Kidney (tissue), 14 donors: ENCODE data around the gene ARHGAP30. TPM values are rescaled to one million over a fixed set of nuclear protein-coding genes. Genes with fewer than 3 reads are reported as not detected.

Experiments used
- DNase-seq, 5 donors: peaks; one replicate each; pipeline ENCODE4 v3.0.0-alpha.2; 2013 to 2020
- FAIRE-seq: peaks from 2 replicates; lab custom pipeline; 2012; peaks lifted over from hg19 to GRCh38; lab: Jason Lieb, UNC
- H3K27ac ChIP-seq, 2 donors: one replicate each; pipeline ENCODE4 v1.7.0; 2013; ENCODE audit warnings: low read depth in 2 of 2, low read length in 2 of 2, inconsistent platforms in 1 of 2
- H3K27me3 ChIP-seq: one replicate; pipeline ENCODE4 v1.7.1; 2013; ENCODE audit warnings: low read length, inconsistent platforms; ENCODE audit not compliant: control insufficient read depth, insufficient read depth
- H3K36me3 ChIP-seq, 3 donors: one replicate each; pipeline versions ENCODE4 v1.7.0 to v1.7.1; 2013; ENCODE audit warnings: low read length in 3 of 3, control low read depth in 1 of 3, inconsistent platforms in 1 of 3; ENCODE audit not compliant: insufficient read depth in 3 of 3, control insufficient read depth in 2 of 3
- H3K4me1 ChIP-seq, 3 donors: one replicate each; pipeline versions ENCODE4 v1.7.0 to v1.7.1; 2013; ENCODE audit warnings: low read length in 3 of 3, inconsistent platforms in 1 of 3, low read depth in 1 of 3; ENCODE audit not compliant: control insufficient read depth in 2 of 3, insufficient read depth in 2 of 3
- H3K4me3 ChIP-seq, 3 donors: one replicate each; pipeline versions ENCODE4 v1.7.0 to v1.8.1; 2013; ENCODE audit warnings: low read length in 3 of 3, control low read depth in 1 of 3, inconsistent platforms in 1 of 3
- H3K9ac ChIP-seq, 3 donors: one replicate each; pipeline versions ENCODE4 v1.7.0 to v1.7.1; 2013; ENCODE audit warnings: low read length in 3 of 3, control low read depth in 1 of 3, inconsistent platforms in 1 of 3
- H3K9me3 ChIP-seq, 3 donors: one replicate each; pipeline versions ENCODE4 v1.7.0 to v1.7.1; 2013; ENCODE audit warnings: low read length in 3 of 3, control low read depth in 1 of 3, inconsistent platforms in 1 of 3; ENCODE audit not compliant: control insufficient read depth in 2 of 3, insufficient read depth in 1 of 3
- intact Hi-C: fragments of 100-400 bp; cut with DNase I; formaldehyde crosslinking; loops from one replicate; pipeline ENCODE4 v1.11.1; 2022
- polyA plus RNA-seq: library from polyadenylated mRNA; stranded (reverse); fragments of 350-450 nt; fragmentation: Illumina TruSeq; extraction: RNeasy Lipid Tissue Mini Kit (QIAGEN cat#74804); gene quantifications from one replicate; pipeline ENCODE4 v1.2.3, GENCODE V29; 2014; ENCODE audit warnings: low read depth, low replicate concordance; ENCODE audit not compliant: insufficient read depth
- total RNA-seq: library from RNA; stranded (reverse); fragmentation: NEBNext Ultra II Directional; extraction: Animal tissue kit (Norgen Biotek cat#: 25700); gene quantifications from one replicate; pipeline ENCODE4 v1.2.1, GENCODE V29; 2021
- TF ChIP-seq, protein P1 (sequence below): IDR thresholded peaks from 3 replicates; pipeline ENCODE4 v1.5.1; 2012; ENCODE audit warnings: mild to moderate bottlenecking, moderate library complexity, borderline replicate concordance; ENCODE audit not compliant: insufficient read depth; ENCODE audit errors: extremely low read depth
- donor health status: control.
- donor health status: control.
- donor health status: control.
- donor health status: control.
- donor health status: control.
- donor health status: DM: yes; HTN: yes; CAD: no.
- donor health status: Normal renal cell carcinoma (clear cell type).

ARHGAP30 gene
- total and polyA plus RNA-seq, 2 donors from 2014 or later, result 1.2 to 21.6 TPM

DNA sequence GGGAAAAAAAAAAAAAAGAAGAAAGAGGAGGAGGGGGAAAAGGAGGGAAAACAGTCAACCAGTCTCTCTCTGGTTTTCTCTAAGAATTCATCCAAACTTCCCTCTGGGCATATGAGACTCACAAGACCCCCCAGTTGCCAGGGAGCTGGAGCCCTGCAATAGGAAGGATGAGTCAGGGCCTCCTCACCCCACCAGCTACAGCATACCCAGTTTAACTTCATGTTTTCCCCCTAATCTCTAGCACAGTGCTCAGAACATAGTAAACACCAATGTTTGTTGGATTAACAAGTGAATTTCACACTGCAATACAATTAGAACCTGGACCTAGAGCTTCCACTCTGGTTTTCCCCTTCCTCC is 56.6 kb downstream of the ARHGAP30 start:
- Histone ChIP-seq H3K27me3 (no peaks in the 10 kb centered on the region), H3K9me3 (no peaks in the 10 kb centered on the region), H3K36me3 (peaks cover 0 to 5% (median 0%) of the 10 kb centered on the region in 3 donors), H3K4me1 (peaks cover 0 to 30% (median 24%) of the 10 kb centered on the region in 3 donors), H3K4me3 (peak overlapping the region in 2 of 3 donors; percentile 18 to 23), H3K9ac (peak overlapping the region in 2 of 3 donors; percentile 24 to 67), H3K27ac (peak overlapping the region; percentile 82 to 94)
- intact Hi-C loops, result no loop called here
- FAIRE-seq (no peak), DNase-seq (no peak)
- TF ChIP-seq, protein P1, sequence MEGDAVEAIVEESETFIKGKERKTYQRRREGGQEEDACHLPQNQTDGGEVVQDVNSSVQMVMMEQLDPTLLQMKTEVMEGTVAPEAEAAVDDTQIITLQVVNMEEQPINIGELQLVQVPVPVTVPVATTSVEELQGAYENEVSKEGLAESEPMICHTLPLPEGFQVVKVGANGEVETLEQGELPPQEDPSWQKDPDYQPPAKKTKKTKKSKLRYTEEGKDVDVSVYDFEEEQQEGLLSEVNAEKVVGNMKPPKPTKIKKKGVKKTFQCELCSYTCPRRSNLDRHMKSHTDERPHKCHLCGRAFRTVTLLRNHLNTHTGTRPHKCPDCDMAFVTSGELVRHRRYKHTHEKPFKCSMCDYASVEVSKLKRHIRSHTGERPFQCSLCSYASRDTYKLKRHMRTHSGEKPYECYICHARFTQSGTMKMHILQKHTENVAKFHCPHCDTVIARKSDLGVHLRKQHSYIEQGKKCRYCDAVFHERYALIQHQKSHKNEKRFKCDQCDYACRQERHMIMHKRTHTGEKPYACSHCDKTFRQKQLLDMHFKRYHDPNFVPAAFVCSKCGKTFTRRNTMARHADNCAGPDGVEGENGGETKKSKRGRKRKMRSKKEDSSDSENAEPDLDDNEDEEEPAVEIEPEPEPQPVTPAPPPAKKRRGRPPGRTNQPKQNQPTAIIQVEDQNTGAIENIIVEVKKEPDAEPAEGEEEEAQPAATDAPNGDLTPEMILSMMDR, result no peak

DNA sequence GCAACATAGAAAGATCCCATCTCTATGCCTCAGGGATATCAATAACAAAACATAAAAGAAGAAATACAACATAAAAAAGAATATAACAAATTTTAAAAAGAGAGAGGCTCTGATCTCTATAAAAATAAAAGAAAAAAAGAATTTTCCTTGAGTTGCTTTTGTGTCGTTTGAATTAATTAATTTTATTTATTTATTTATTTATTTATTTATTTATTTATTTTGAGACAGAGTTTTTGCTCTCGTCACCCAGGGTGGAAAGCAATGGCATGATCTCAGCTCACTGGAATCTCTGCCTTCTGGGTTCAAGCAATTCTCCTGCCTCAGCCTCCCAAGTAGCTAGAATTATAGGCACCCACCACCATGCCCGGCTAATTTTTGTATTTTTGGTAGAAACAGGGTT is 57.3 kb downstream of the ARHGAP30 start:
- H3K4me1 ChIP-seq, result peaks cover 0 to 25% (median 21%) of the 10 kb centered on the region in 3 donors
- no peaks in the 10 kb centered on the region for H3K9me3 ChIP-seq
- TF ChIP-seq, protein P1, result no peak
- peak overlapping the region in 1 of 2 donors; percentile 23 for H3K27ac ChIP-seq
- no peak for FAIRE-seq
- intact Hi-C loops, result no loop called here
- no peak overlapping the region for H3K4me3 ChIP-seq
- H3K27me3 ChIP-seq, result no peaks in the 10 kb centered on the region
- DNase-seq, result no peak
- peaks cover 0 to 5% (median 0%) of the 10 kb centered on the region in 3 donors for H3K36me3 ChIP-seq
- no peak overlapping the region for H3K9ac ChIP-seq

DNA sequence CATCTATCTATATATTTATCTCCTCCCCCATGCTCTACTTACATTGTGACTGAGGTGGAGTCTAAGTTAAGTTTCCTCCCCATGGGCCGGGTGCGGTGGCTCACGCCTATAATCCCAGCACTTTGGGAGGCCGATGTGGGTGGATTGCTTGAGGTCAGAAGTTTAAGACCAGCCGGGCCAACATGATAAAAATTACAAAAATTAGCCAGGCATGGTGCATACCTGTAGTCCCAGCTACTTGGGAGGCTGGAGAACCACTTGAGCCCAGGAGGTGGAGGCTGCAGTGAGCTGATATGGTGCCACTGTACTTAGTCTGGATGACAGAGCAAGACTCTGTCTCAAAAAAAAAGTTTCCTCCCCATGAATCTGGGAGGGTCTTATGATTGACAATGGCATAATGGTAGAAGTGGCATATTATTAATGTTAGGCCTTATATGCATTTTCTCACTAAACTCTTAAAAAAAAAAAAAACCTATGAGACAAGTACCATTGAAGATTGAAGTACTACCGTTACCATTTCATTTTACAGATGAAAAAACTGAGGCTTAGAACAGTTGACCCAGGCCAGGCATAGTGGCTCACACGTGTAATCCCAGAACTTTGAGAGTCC is 60.0 kb downstream of the ARHGAP30 start:
- intact Hi-C loops, result no loop called here
- DNase-seq (no peak), FAIRE-seq (no peak)
- Histone ChIP-seq H3K27me3 (no peaks in the 10 kb centered on the region), H3K4me3 (no peak overlapping the region), H3K27ac (no peak overlapping the region), H3K36me3 (peaks cover 0 to 5% (median 0%) of the 10 kb centered on the region in 3 donors), H3K9me3 (no peaks in the 10 kb centered on the region), H3K9ac (no peak overlapping the region), H3K4me1 (peaks cover 0 to 25% (median 21%) of the 10 kb centered on the region in 3 donors)
- TF ChIP-seq, protein P1, result no peak
